IMR-90 (cell line): ENCODE results near the gene CHRFAM7A. TPM values are rescaled to one million over a fixed set of nuclear protein-coding genes. Genes with fewer than 3 reads are reported as not detected.
A peak's percentile ranks its signal among the peaks of the same experiment; 100 is the strongest.
"Not testable (repeated sequence)": the region's sequence is repeated elsewhere in the genome, so short reads cannot be mapped to it uniquely, and the experiment has no call there.

Experiments
- ATAC-seq: fragments of 200-7000 bp; cut with Tn5 transposase; 2 replicates; pipeline ENCODE4 v1.9.1; 2020; ENCODE audit warnings: low read depth, mild to moderate bottlenecking, moderate library complexity
- BruUV-seq: library from RNA; stranded (reverse); fragments of 400-500 nt; replicated peaks from 2 replicates; lab custom pipeline; 2021; lab: Mats Ljungman, UMichigan
- CTCF ChIA-PET: fragments of 300-600 bp; formaldehyde crosslinking; extraction: SDS; loops from one replicate; lab custom pipeline; 2021; ENCODE audit warnings: antibody characterized with exemption; lab: Yijun Ruan, JAX
- POLR2A ChIA-PET: fragments of 300-600 bp; sonication (Branson Sonifier 250); formaldehyde crosslinking; loops from one replicate; lab custom pipeline; 2022; ENCODE audit warnings: antibody characterized with exemption; ENCODE audit not compliant: unreplicated experiment; lab: Charles Lee
- DNase-seq: peaks from one replicate; pipeline ENCODE4 v3.0.0; 2013
- H2AFZ ChIP-seq: replicated peaks from 2 replicates; pipeline ENCODE3; 2013; ENCODE audit warnings: low read length, mild to moderate bottlenecking; ENCODE audit not compliant: poor library complexity
- H2AK5ac ChIP-seq: 2 replicates; pipeline ENCODE4 v1.6.1; 2013; ENCODE audit warnings: low read depth, low read length, inconsistent platforms
- H2AK9ac ChIP-seq: replicated peaks from 2 replicates; pipeline ENCODE3; 2013; ENCODE audit warnings: mild to moderate bottlenecking, low read depth, low read length, moderate library complexity; ENCODE audit not compliant: poor library complexity
- H2BK120ac ChIP-seq: 2 replicates; pipeline ENCODE4 v1.6.1; 2013; ENCODE audit warnings: low read depth, low read length, inconsistent platforms
- H2BK15ac ChIP-seq: 3 replicates; pipeline ENCODE4 v1.6.1; 2013; ENCODE audit warnings: low read depth, low read length, inconsistent platforms
- H2BK20ac ChIP-seq: 2 replicates; pipeline ENCODE4 v1.6.1; 2013; ENCODE audit warnings: low read depth, mild to moderate bottlenecking, inconsistent platforms, low read length, moderate library complexity
- H2BK5ac ChIP-seq: 2 replicates; pipeline ENCODE4 v1.6.1; 2013; ENCODE audit warnings: mild to moderate bottlenecking, low read depth, low read length, inconsistent platforms; ENCODE audit not compliant: poor library complexity, severe bottlenecking
- H3K14ac ChIP-seq: replicated peaks from 2 replicates; pipeline ENCODE4 v1.6.1; 2013; ENCODE audit warnings: low read depth, low read length, inconsistent platforms
- H3K18ac ChIP-seq: 2 replicates; pipeline ENCODE4 v1.6.1; 2013; ENCODE audit warnings: low read depth, low read length, control low read depth
- H3K23ac ChIP-seq: 2 replicates; pipeline ENCODE4 v1.6.1; 2013; ENCODE audit warnings: low read depth, low read length, inconsistent platforms
- H3K27ac ChIP-seq: 2 replicates; pipeline ENCODE4 v1.5.1; 2013; ENCODE audit warnings: mild to moderate bottlenecking, control low read depth, low read length; ENCODE audit not compliant: insufficient read depth
- H3K27me3 ChIP-seq: 2 replicates; pipeline ENCODE4 v1.6.1; 2013; ENCODE audit warnings: low read length; ENCODE audit not compliant: control insufficient read depth, insufficient read depth
- H3K36me3 ChIP-seq: 2 replicates; pipeline ENCODE4 v1.6.1; 2013; ENCODE audit warnings: low read length, mixed read lengths; ENCODE audit not compliant: control insufficient read depth, insufficient read depth
- H3K4ac ChIP-seq: 2 replicates; pipeline ENCODE4 v1.6.1; 2013; ENCODE audit warnings: low read depth, low read length, inconsistent platforms
- H3K4me1 ChIP-seq: 2 replicates; pipeline ENCODE4 v1.6.1; 2013; ENCODE audit warnings: low read length, mixed read lengths; ENCODE audit not compliant: control insufficient read depth, insufficient read depth
- H3K4me2 ChIP-seq: 2 replicates; pipeline ENCODE4 v1.6.1; 2013; ENCODE audit warnings: low read depth, mild to moderate bottlenecking, control low read depth, low read length, moderate library complexity
- H3K4me3 ChIP-seq: 2 replicates; pipeline ENCODE4 v1.5.1; 2013; ENCODE audit warnings: low read depth, mild to moderate bottlenecking, control low read depth, low read length, moderate library complexity; ENCODE audit not compliant: insufficient read depth
- H3K56ac ChIP-seq: 2 replicates; pipeline ENCODE4 v1.6.1; 2013; ENCODE audit warnings: low read length, inconsistent platforms; ENCODE audit not compliant: insufficient read depth; ENCODE audit errors: extremely low read depth
- H3K79me1 ChIP-seq, 2 experiments: 2 replicates each; pipeline ENCODE4 v1.6.1; 2013; ENCODE audit warnings: low read length in 2 of 2, inconsistent platforms in 1 of 2, low read depth in 1 of 2
- H3K9ac ChIP-seq: 2 replicates; pipeline ENCODE4 v1.6.1; 2013; ENCODE audit warnings: low read depth, low read length, control low read depth
- H3K9me1 ChIP-seq: 2 replicates; pipeline ENCODE4 v1.6.1; 2013; ENCODE audit warnings: low read length, inconsistent platforms; ENCODE audit not compliant: insufficient read depth
- H3K9me3 ChIP-seq: 2 replicates; pipeline ENCODE4 v1.6.1; 2013; ENCODE audit warnings: low read length; ENCODE audit not compliant: control insufficient read depth, insufficient read depth
- H4K20me1 ChIP-seq: 2 replicates; pipeline ENCODE4 v1.6.1; 2013; ENCODE audit warnings: low read length, inconsistent platforms; ENCODE audit not compliant: insufficient read depth
- H4K5ac ChIP-seq: 2 replicates; pipeline ENCODE4 v1.6.1; 2013; ENCODE audit warnings: mild to moderate bottlenecking, low read depth, low read length, control low read depth
- H4K8ac ChIP-seq, 2 experiments: 2 replicates each; pipeline ENCODE4 v1.6.1; 2013; ENCODE audit warnings: low read depth in 2 of 2, low read length in 2 of 2, control low read depth in 1 of 2, inconsistent platforms in 1 of 2
- H4K91ac ChIP-seq: 2 replicates; pipeline ENCODE4 v1.6.1; 2013; ENCODE audit warnings: low read depth, low read length, inconsistent platforms; ENCODE audit not compliant: insufficient read depth
- WGBS, 2 experiments: methylation state at CpG; one replicate each; pipeline versions ENCODE4 v1.1.5 to v1.1.7; 2013; ENCODE audit warnings: missing lambda C conversion rate in 2 of 2; ENCODE audit not compliant: insufficient read length in 1 of 2; ENCODE audit errors: extremely low coverage in 2 of 2; 5-methylcytosine and 5-hydroxymethylcytosine counted together
- dilution Hi-C: fragments of 300-500 bp; cut with HindIII; formaldehyde crosslinking; loops from one replicate; pipeline ENCODE4 v1.14.3; 2018; ENCODE audit warnings: low sequenced_read_pairs; ENCODE audit not compliant: unreplicated experiment
- in situ Hi-C: fragments of 300-500 bp; cut with MboI; formaldehyde crosslinking; loops from 3 replicates; pipeline ENCODE4 v1.14.3; 2019; ENCODE audit warnings: low sequenced_read_pairs, inconsistent platforms, mixed read lengths
- intact Hi-C: fragments of 100-400 bp; cut with micrococcal nuclease; formaldehyde crosslinking; loops from 2 replicates; pipeline ENCODE4 v1.10.0; 2022
- polyA plus RNA-seq, 3 experiments: library from polyadenylated mRNA; depleted of rRNA; stranded (reverse); fragments of >200 nt; gene quantifications; 2 replicates each; pipeline ENCODE4 v1.2.3, GENCODE V29; 2012; ENCODE audit warnings: low replicate concordance in 1 of 3
- total RNA-seq: library from RNA; depleted of rRNA; stranded (reverse); fragments of >200 nt; gene quantifications from 2 replicates; pipeline ENCODE4 v1.2.3, GENCODE V29; 2012

The CHRFAM7A gene
- total and polyA plus RNA-seq, 2 of the 4 experiments (the other 2 are of a cell fraction) = 0.18 TPM; not detected in 1

DNA sequence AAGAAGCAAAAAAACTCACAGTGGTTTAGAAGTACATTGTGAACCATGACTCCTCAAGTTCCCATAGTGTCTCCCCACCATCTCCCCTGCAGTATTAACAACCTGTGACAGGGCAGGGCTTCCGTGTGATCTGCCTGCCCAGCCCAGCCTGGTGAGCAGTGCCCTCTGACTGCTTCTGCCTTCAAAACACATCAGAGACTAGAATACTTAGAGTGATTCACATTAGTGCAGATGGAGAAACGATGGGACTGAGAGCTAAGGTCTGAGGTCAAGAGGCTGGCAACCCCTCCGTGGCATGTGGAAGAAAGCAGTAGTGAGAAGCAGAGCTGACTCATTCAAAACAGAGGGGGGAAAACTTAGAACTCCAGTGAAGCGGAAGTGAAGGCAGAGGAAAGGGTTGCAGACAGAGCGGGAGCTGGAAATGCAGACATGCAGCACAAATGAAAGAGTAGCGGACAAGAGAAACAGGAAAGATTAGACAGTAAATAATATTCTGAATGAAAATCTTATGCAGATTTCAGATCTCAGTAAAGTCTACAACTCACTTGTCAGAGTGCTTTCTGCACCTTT, 6.9 kb downstream of the CHRFAM7A start:
- H2AFZ ChIP-seq, in situ Hi-C loops, H2BK15ac ChIP-seq, H3K4ac ChIP-seq, H2AK5ac ChIP-seq, H2BK5ac ChIP-seq, H3K14ac ChIP-seq, dilution Hi-C loops, H3K79me1 ChIP-seq, H2AK9ac ChIP-seq, H3K9me1 ChIP-seq, H3K4me3 ChIP-seq, H3K27me3 ChIP-seq, H3K27ac ChIP-seq, H3K18ac ChIP-seq, H2BK120ac ChIP-seq, CTCF ChIA-PET, BruUV-seq, H4K5ac ChIP-seq, H4K8ac ChIP-seq, DNase-seq, POLR2A ChIA-PET, H4K20me1 ChIP-seq, H3K56ac ChIP-seq, H2BK20ac ChIP-seq, H3K36me3 ChIP-seq, H3K4me2 ChIP-seq, H3K9me3 ChIP-seq, H3K23ac ChIP-seq, intact Hi-C loops, H4K91ac ChIP-seq, H3K9ac ChIP-seq, H3K4me1 ChIP-seq: not testable (repeated sequence)
- ATAC-seq = peak; percentile 35
- WGBS, 2 experiments = no CpG with 5 or more reads among the region's 6 CpGs

- dilution Hi-C loops = not testable (repeated sequence)
- WGBS, 2 experiments = no CpG with 5 or more reads among the region's 5 CpGs
Observed at GRCh38 chr15:30377082-30377413, 16.3 kb downstream of the CHRFAM7A start.

More at GRCh38 chr15:30377082-30377413, 16.3 kb downstream of the CHRFAM7A start:
- H2AFZ ChIP-seq, H3K23ac ChIP-seq, H3K9me1 ChIP-seq, H2BK20ac ChIP-seq, ATAC-seq, H3K9me3 ChIP-seq, H3K9ac ChIP-seq, H3K4ac ChIP-seq, H3K18ac ChIP-seq, H3K79me1 ChIP-seq, H3K56ac ChIP-seq, H3K14ac ChIP-seq, H3K4me2 ChIP-seq, H4K91ac ChIP-seq, H3K4me3 ChIP-seq, H2BK120ac ChIP-seq, H4K5ac ChIP-seq, H2BK15ac ChIP-seq, H3K27me3 ChIP-seq, H2AK5ac ChIP-seq, POLR2A ChIA-PET, H3K4me1 ChIP-seq, BruUV-seq, DNase-seq, H3K36me3 ChIP-seq, H3K27ac ChIP-seq, intact Hi-C loops, H4K8ac ChIP-seq, in situ Hi-C loops, CTCF ChIA-PET, H4K20me1 ChIP-seq, H2BK5ac ChIP-seq, H2AK9ac ChIP-seq: not testable (repeated sequence)
